Activated CD4-positive, CD25-positive, alpha-beta regulatory T cell treated with anti-CD3 and anti-CD28 coated beads, Interleukin-2, amount 50 U/mL, for 16 hours (primary cell): ENCODE measurements around the gene TFPI.

Experiments
- DNase-seq: peaks from one replicate; pipeline ENCODE4 v3.0.0-alpha.2; 2020; ENCODE audit warnings: low read depth, low spot score

Gene TFPI

DNA sequence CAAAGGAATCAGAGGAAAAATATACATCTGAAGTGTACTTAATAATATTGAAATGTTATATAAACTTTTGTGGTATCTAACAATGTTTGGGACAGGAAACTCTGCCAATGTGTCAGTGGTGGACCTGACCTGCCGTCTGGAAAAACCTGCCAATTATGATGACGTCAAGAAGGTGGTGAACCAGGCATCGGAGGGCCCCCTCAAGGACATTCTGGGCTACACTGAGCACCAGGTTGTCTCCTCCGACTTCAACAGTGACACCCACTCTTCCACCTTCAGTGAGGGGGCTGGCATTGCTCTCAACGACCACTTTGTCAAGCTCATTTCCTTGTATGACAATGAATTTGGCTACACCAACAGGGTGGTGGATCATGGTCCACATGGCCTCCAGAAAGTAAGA, 138.8 kb downstream of the TFPI start:
- DNase-seq, result no peak
